HG03571 (cell line): Measurements from ENCODE around the gene CCL13.

Experiments used
- ATAC-seq: cut with Tn5 transposase; IDR thresholded peaks from one replicate; pipeline ENCODE4 v1.9.1; 2021; ENCODE audit not compliant: unreplicated experiment

CCL13 gene

GRCh38 chr17:34383216-34383615 lies 26.9 kb downstream of the CCL13 start:
- ATAC-seq: no peak

- ATAC-seq: no peak
Measured at GRCh38 chr17:34384271-34384670, 28.0 kb downstream of the CCL13 start.

- ATAC-seq: no peak
Measured at GRCh38 chr17:34384822-34385605, 28.7 kb downstream of the CCL13 start.

- no peak for ATAC-seq
Measured at GRCh38 chr17:34386343-34386696, 30.0 kb downstream of the CCL13 start.

GRCh38 chr17:34386697-34387550 lies 30.6 kb downstream of the CCL13 start:
- ATAC-seq: no peak

- ATAC-seq: no peak
Measured at GRCh38 chr17:34387566-34387965, 31.3 kb downstream of the CCL13 start.

GRCh38 chr17:34389126-34389750 lies 33.0 kb downstream of the CCL13 start:
- ATAC-seq: no peak

- ATAC-seq: no peak
Measured at GRCh38 chr17:34390649-34391048, 34.4 kb downstream of the CCL13 start.

- no peak for ATAC-seq
Measured at GRCh38 chr17:34391241-34391640, 35.0 kb downstream of the CCL13 start.

- ATAC-seq: no peak
Measured at GRCh38 chr17:34393401-34393800, 37.1 kb downstream of the CCL13 start.

- ATAC-seq: no peak
Measured at GRCh38 chr17:34397265-34397664, 41.0 kb downstream of the CCL13 start.

- no peak for ATAC-seq
Measured at GRCh38 chr17:34398990-34399389, 42.7 kb downstream of the CCL13 start.

- no peak for ATAC-seq
Measured at GRCh38 chr17:34399725-34400124, 43.4 kb downstream of the CCL13 start.

- ATAC-seq: no peak
Measured at GRCh38 chr17:34400301-34400931, 44.1 kb downstream of the CCL13 start.

GRCh38 chr17:34401165-34401564 lies 44.9 kb downstream of the CCL13 start:
- no peak for ATAC-seq

GRCh38 chr17:34403006-34403405 lies 46.7 kb downstream of the CCL13 start:
- ATAC-seq: no peak

GRCh38 chr17:34406226-34406625 lies 49.9 kb downstream of the CCL13 start:
- no peak for ATAC-seq
